B cell (primary cell): ENCODE measurements around the gene CDK2. TPM values are rescaled to one million over a fixed set of nuclear protein-coding genes. Genes with fewer than 3 reads are reported as not detected.

Experiments
- ATAC-seq: fragments of 200-7000 bp; cut with Tn5 transposase; one replicate; pipeline ENCODE4 v1.10.0; 2021; ENCODE audit warnings: low read depth, mild to moderate bottlenecking, moderate number of reproducible peaks, moderate library complexity
- CTCF ChIA-PET: fragments of 350-600 bp; sonication (Branson Sonifier 250); formaldehyde crosslinking; loops from one replicate; lab custom pipeline; 2021; ENCODE audit warnings: antibody characterized with exemption, inconsistent platforms; lab: Charles Lee
- POLR2A ChIA-PET: fragments of 350-600 bp; sonication (Branson Sonifier 250); formaldehyde crosslinking; loops from one replicate; lab custom pipeline; 2021; ENCODE audit warnings: antibody characterized with exemption; lab: Charles Lee
- DNase-seq: peaks from one replicate; pipeline ENCODE4 v3.0.0; 2013
- H2AFZ ChIP-seq: 2 replicates; pipeline ENCODE4 v1.6.1; 2012; ENCODE audit warnings: mild to moderate bottlenecking, low read depth, low read length; ENCODE audit not compliant: insufficient read depth, poor library complexity, severe bottlenecking
- H3K27ac ChIP-seq, 2 donors: 1 replicate in 1 of 2; 2 replicates in 1 of 2; pipeline ENCODE4 v1.5.1; 2012 to 2013; ENCODE audit warnings: low read length in 2 of 2, mild to moderate bottlenecking in 2 of 2, moderate library complexity in 1 of 2
- H3K27me3 ChIP-seq, 4 experiments: fragments of 200-600 bp in 1 of 4; sonication (generic) in 1 of 4; replicated peaks in 1 of 4; 1 replicate in 2 of 4; 2 replicates in 2 of 4; pipeline versions ENCODE4 v1.6.1 to v1.7.0; 2013 to 2016; ENCODE audit warnings: low read length in 3 of 4, mild to moderate bottlenecking in 2 of 4, mixed read lengths in 1 of 4, moderate library complexity in 1 of 4; ENCODE audit not compliant: insufficient read depth in 4 of 4, control insufficient read depth in 3 of 4; ENCODE audit errors: control extremely low read depth in 1 of 4
- H3K36me3 ChIP-seq, 2 experiments: replicated peaks in 1 of 2; 1 replicate in 1 of 2; 2 replicates in 1 of 2; pipeline versions ENCODE4 v1.6.1 to v1.7.1; 2013; ENCODE audit warnings: low read length in 1 of 2; ENCODE audit not compliant: insufficient read depth in 2 of 2, control insufficient read depth in 1 of 2; ENCODE audit errors: control extremely low read depth in 1 of 2, extremely low read depth in 1 of 2
- H3K4me1 ChIP-seq, 2 donors: fragments of 200-600 bp in 1 of 2; sonication (generic) in 1 of 2; 1 replicate in 1 of 2; 2 replicates in 1 of 2; pipeline versions ENCODE4 v1.5.1 to v1.6.1; 2013 to 2017; ENCODE audit warnings: low read length in 2 of 2; ENCODE audit not compliant: control insufficient read depth in 2 of 2, insufficient read depth in 2 of 2
- H3K4me2 ChIP-seq: replicated peaks from 2 replicates; pipeline ENCODE3; 2012; ENCODE audit warnings: mild to moderate bottlenecking, low read depth, low read length; ENCODE audit not compliant: poor library complexity, severe bottlenecking
- H3K4me3 ChIP-seq, 5 experiments: fragments of 200-600 bp in 1 of 5; sonication (generic) in 1 of 5; 1 replicate in 3 of 5; 2 replicates in 2 of 5; pipeline versions ENCODE4 v1.5.1 to v1.7.0; 2011 to 2016; ENCODE audit warnings: low read length in 4 of 5, mild to moderate bottlenecking in 4 of 5, low read depth in 2 of 5, control low read depth in 1 of 5, moderate library complexity in 1 of 5; ENCODE audit not compliant: insufficient read depth in 1 of 5; ENCODE audit errors: control extremely low read depth in 1 of 5, extremely low read depth in 1 of 5
- H3K79me2 ChIP-seq: fragments of 200-600 bp; sonication (generic); one replicate; pipeline ENCODE4 v1.6.0; 2016; ENCODE audit warnings: low read length; ENCODE audit not compliant: control insufficient read depth, insufficient read depth
- H3K9ac ChIP-seq: fragments of 200-600 bp; sonication (generic); 2 replicates; pipeline ENCODE4 v1.6.1; 2017; ENCODE audit warnings: mild to moderate bottlenecking, low read length, moderate library complexity
- H3K9me3 ChIP-seq, 3 donors: one replicate each; pipeline versions ENCODE4 v1.6.1 to v1.7.1; 2013; ENCODE audit warnings: low read length in 2 of 3; ENCODE audit not compliant: control insufficient read depth in 2 of 3, insufficient read depth in 1 of 3; ENCODE audit errors: control extremely low read depth in 1 of 3
- H4K20me1 ChIP-seq: 2 replicates; pipeline ENCODE4 v1.6.0; 2012; ENCODE audit warnings: mild to moderate bottlenecking, low read length; ENCODE audit not compliant: insufficient read depth, control insufficient read depth, poor library complexity, severe bottlenecking
- H3K27ac Mint-ChIP-seq: one replicate; pipeline ENCODE4 v1.8.0; 2021; ENCODE audit warnings: mixed read lengths
- H3K27me3 Mint-ChIP-seq: one replicate; pipeline ENCODE4 v1.8.0; 2021; ENCODE audit warnings: mixed read lengths
- H3K4me1 Mint-ChIP-seq: one replicate; pipeline ENCODE4 v1.8.0; 2021; ENCODE audit warnings: mixed read lengths
- H3K4me3 Mint-ChIP-seq: one replicate; pipeline ENCODE4 v1.8.0; 2021; ENCODE audit warnings: mixed read lengths
- H3K9me3 Mint-ChIP-seq: one replicate; pipeline ENCODE4 v1.8.0; 2022; ENCODE audit warnings: mixed read lengths; ENCODE audit not compliant: insufficient read depth
- EZH2 ChIP-seq: IDR thresholded peaks from 2 replicates; pipeline ENCODE4 v1.6.1; 2012; ENCODE audit warnings: borderline replicate concordance, low read depth, mild to moderate bottlenecking, moderate library complexity, low read length; ENCODE audit not compliant: insufficient read depth, poor library complexity, severe bottlenecking
- WGBS: methylation state at CpG from one replicate; pipeline ENCODE4 v1.1.5; 2013; ENCODE audit warnings: missing lambda C conversion rate; ENCODE audit not compliant: insufficient coverage; 5-methylcytosine and 5-hydroxymethylcytosine counted together
- intact Hi-C: fragments of 100-400 bp; cut with micrococcal nuclease; formaldehyde crosslinking; loops from one replicate; pipeline ENCODE4 v1.10.0; 2022
- polyA plus RNA-seq: library from polyadenylated mRNA; depleted of rRNA; stranded (reverse); fragments of >200 nt; gene quantifications from 2 replicates; pipeline ENCODE4 v1.2.3, GENCODE V29; 2012
- total RNA-seq, 2 donors: library from RNA; stranded (reverse); fragments of 120-200 nt in 1 of 2; gene quantifications; 1 replicate in 1 of 2; 2 replicates in 1 of 2; pipeline versions ENCODE4 v1.2.3 to v1.2.4, GENCODE V29; 2013 to 2022
- TF ChIP-seq, protein P1 (sequence below): fragments of 200-600 bp; IDR thresholded peaks from one replicate; pipeline ENCODE4 v1.8.0; 2022; ENCODE audit warnings: antibody characterized with exemption, mild to moderate bottlenecking

Gene CDK2
- total and polyA plus RNA-seq, 2 donors (not counting 1 experiment from before 2014, with no cell fraction given), result 10.8 to 32.8 TPM

DNA sequence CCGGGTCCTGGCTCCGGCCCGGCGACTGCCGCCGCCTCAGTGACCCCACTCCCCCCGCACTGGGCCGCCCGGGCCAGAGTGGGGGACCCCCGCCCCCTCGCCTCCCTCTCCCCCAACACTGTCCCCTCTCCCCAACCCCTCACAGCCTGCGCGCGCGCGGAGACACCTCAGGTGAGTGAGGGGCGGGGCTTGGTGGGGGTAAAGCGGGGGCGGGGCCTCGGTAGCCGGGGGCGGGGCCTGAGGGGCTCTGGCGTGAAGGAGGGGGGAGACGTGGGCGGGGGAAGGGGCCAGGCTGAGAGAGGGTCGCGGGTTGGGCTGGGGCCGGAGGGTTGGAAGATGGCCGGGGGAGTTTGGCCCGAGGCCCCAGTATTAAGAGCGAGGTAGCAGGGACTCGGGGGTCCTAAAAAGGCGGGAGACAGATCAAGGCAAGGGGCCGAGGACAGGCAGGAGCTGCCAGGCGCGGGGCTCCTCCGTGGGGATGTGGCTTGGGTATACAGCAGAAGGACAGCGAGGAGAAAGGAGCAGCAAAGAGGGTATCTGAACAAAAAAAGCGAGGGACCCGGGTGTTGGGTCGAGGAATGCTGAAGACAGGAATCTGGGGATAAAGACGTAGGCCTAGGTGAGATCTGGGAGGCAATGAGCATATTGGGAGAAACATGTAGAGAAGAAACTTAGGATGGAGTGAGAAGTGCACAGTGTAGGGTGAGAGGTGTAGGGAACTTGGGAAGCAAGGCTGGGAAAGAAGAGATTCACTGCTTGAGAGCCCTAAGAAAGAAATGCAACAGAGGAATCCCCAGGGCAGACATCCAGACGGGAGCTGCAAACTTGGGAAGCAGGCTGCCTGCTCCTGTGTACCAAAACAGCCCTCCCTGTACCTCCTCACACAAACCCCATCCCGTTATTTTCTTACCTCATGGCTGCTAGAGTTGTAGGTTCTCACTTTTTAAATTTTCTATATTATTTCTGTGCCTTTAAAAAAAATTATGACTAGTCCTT, 41.2 kb downstream of the CDK2 start:
- WGBS, result 2% methylated on average over 24 of the region's 44 CpGs
- peak; percentile 91 for ATAC-seq
- Histone ChIP-seq H3K9me3 (no peaks in the 10 kb centered on the region), H3K36me3 (no peaks in the 10 kb centered on the region), H3K79me2 (no peaks in the 10 kb centered on the region), H3K4me2 (peak overlapping the region; percentile 91), H3K27me3 (no peaks in the 10 kb centered on the region), H3K9ac (peak overlapping the region; percentile 73), H3K27ac (peak overlapping the region; percentile 4 to 64), H2AFZ (peak overlapping the region; percentile 99), H3K4me3 (peak overlapping the region; percentile 31 to 81 (median 62)), H4K20me1 (no peaks in the 10 kb centered on the region), H3K4me1 (peaks cover 5 to 11% of the 10 kb centered on the region in 2 donors)
- ChIA-PET POLR2A (interaction anchor here (0.6 to 1.7 kb wide), 11 partner anchors 33 to 1511 kb away, joined by 3 to 10 read pairs (median 4); partner anchors contain the start of genes DGKA, ORMDL2, PA2G4 and RAB5B), CTCF (interaction anchor here (1.0 to 2.5 kb wide), 5 partner anchors 12 to 39 kb away, joined by 4 to 18 read pairs (median 4); partner anchors contain the start of gene SUOX)
- Mint-ChIP-seq H3K27me3 (no peaks in the 10 kb centered on the region), H3K27ac (peak overlapping the region; percentile 80), H3K9me3 (no peaks in the 10 kb centered on the region), H3K4me3 (peak overlapping the region; percentile 91), H3K4me1 (peaks cover 14% of the 10 kb centered on the region)
- intact Hi-C loops, result loop anchor here (1.0 to 2.0 kb wide), 4 partner anchors 33 to 179 kb away; partner anchors contain the start of genes DNAJC14, PA2G4 and RPS26
- peak; percentile 69 for DNase-seq
- no peak for TF ChIP-seq EZH2
- TF ChIP-seq, protein P1, sequence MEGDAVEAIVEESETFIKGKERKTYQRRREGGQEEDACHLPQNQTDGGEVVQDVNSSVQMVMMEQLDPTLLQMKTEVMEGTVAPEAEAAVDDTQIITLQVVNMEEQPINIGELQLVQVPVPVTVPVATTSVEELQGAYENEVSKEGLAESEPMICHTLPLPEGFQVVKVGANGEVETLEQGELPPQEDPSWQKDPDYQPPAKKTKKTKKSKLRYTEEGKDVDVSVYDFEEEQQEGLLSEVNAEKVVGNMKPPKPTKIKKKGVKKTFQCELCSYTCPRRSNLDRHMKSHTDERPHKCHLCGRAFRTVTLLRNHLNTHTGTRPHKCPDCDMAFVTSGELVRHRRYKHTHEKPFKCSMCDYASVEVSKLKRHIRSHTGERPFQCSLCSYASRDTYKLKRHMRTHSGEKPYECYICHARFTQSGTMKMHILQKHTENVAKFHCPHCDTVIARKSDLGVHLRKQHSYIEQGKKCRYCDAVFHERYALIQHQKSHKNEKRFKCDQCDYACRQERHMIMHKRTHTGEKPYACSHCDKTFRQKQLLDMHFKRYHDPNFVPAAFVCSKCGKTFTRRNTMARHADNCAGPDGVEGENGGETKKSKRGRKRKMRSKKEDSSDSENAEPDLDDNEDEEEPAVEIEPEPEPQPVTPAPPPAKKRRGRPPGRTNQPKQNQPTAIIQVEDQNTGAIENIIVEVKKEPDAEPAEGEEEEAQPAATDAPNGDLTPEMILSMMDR, result no peak
